HG03196 (cell line): ENCODE results near the gene SEMA6A.
A peak's percentile ranks its signal among the peaks of the same experiment; 100 is the strongest.
"Not testable (repeated sequence)": the region's sequence is repeated elsewhere in the genome, so short reads cannot be mapped to it uniquely, and the experiment has no call there.

Experiments used
- ATAC-seq: cut with Tn5 transposase; IDR thresholded peaks from one replicate; pipeline ENCODE4 v1.9.1; 2021; ENCODE audit not compliant: unreplicated experiment

Gene SEMA6A

DNA sequence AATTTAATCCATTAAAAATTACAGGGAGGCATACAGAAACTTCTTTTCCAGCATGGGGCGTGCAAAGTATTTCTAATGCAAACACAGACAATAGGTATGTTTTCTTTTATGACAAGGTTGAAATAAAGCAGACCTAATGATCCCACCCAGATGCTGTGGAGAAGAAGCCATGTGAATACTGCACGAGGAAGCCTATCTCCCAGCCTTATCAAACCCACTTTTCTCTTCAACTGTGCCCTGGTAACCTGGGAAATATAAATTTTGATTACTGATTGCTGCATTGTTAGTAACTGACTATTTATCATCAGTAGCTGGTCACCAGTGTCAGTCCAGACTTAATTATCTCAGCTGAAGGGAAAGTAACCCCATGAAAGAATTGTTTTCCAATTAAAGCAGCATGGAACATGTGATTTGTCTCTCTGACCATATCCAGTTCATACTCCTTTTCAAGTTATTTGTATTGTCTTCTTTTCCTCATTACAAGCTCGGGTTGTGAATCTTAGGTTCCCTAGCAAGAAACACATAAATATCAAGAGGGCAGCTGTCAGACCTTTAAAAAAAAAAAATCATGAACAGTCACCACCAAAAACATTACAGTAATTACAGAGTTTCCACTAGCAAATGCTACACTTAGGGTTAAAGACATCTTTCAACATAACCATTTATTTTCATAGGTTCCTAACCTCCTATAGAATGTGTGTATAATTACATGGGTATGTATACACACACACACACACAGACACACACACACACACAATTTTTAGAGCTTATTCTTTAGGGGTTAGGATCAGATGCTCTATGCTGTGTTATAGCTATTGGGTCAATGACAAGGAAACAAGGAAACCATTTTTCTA, 50.3 kb downstream of the SEMA6A start:
- no peak for ATAC-seq

DNA sequence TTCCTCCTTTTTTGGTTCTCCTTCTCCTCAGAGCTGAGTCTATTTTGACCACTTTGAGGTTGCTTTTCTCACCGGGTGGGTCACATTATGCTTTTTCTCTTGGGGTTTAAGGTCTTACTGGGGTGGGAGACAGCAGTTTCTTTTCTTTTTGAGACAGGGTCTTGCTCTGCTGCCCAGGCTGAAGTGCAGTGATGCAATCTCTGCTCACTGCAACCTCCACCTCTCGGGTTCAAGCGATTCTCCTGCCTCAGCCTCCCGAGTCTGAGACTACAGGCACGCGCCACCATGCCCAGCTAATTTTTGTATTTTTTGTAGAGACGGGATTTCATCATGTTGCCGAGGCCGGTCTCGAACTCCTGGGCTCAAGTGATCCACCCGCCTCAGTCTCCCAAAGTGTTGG, 51.4 kb downstream of the SEMA6A start:
- ATAC-seq = not testable (repeated sequence)

GRCh38 chr5:116522356-116523136, 52.1 kb downstream of the SEMA6A start:
- no peak for ATAC-seq

DNA sequence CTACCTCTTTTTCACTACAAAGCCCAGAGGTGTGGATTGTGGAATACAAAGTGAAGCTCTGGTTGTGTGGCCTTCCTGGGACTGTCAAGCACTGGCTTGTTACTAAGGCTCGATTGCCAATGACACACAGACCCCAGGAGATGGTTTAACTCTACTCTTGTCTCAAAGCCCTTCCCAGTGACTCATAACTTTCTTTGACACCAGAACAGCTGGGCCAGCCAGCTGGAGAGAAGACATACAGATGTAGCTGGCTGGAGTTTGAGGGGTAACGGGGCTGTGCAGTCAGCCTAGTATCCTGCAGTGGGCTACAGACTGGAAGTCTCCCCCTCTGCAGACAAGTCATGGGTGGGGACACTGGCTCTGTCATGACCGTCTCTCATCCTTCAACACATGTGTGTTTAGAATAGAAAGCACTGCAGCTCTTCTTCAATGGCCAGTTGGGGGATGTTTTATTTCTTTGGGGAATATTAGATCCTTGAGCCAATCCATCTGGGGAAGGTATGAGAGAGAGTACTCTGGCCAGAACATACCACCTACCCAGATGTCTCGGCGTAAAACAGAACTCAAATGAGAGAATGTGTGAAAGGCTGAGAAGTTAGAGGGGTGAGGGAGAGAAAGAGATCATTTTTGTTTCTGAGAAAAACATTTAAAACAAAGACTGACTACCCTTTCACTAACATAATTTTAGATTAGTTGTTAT, 53.3 kb downstream of the SEMA6A start:
- peak; percentile 74 for ATAC-seq

- ATAC-seq = no peak
Measured at GRCh38 chr5:116520771-116521170, 53.9 kb downstream of the SEMA6A start.

DNA sequence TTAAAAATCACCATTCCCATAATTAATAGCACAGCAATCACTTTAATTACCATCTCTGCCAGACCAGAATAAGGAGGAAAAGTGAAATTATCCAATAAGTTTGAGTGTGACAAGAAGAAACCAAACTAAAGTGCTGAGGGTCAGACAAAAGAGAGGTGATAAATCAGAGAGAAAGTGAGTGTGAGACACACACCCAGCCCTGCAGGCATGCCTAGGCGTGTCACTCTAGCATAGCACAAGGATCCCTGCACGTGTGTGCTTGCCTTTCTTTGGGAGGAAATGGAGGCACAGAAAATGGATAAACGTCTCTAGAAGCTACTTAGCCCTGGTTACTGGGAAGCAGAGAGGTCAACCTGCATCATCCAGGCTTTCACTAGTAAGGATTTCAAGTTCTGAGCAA, 56.2 kb downstream of the SEMA6A start:
- ATAC-seq = no peak

GRCh38 chr5:116517488-116517887, 57.1 kb downstream of the SEMA6A start:
- no peak for ATAC-seq

GRCh38 chr5:116516021-116516420, 58.6 kb downstream of the SEMA6A start:
- no peak for ATAC-seq

DNA sequence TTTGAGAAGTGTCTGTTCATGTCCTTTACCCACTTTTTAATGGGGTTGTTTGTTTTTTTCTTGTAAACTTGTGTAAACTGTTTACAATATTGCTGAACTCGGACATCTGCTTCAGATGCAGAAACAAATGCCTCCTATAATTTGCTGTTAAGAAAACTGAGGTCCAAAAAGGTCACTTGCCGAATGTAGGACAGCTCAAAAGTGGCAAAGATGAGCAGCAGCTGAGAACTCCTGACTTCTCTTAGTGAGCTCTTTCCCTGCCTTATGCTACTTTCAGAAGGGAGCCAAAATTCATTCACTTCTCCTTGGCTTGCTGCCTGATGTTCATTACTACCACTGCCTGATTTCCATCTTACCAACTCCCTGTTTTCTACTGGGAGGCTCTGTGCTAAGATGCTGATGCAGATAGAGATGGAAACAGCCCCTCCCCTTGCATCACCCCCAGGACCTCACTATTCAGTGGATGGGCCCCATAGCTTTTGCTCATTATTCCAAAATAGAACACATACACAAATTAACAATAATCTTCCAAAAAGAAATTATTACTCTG, 60.1 kb downstream of the SEMA6A start:
- ATAC-seq = no peak

DNA sequence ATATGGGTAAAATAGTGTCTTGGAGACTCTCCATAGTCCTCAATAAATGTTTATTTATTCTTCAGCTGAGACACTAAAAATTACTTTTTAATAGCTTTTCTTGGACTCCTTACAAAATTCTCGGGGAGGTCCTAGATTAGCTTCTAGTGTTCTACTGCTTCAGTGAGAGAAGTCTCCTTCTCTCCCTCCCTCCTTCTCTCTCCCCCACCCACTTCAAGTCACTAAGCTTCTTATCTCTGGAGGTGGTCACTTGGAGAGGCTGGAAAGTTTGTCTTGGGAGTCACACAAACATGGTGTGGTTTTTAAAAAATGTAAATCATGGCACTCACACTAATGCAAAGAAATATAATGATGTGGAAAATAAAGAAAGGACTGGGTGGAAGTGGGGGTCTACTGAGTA, 64.1 kb downstream of the SEMA6A start:
- no peak for ATAC-seq

- ATAC-seq = no peak
Measured at GRCh38 chr5:116509483-116510244, 65.0 kb downstream of the SEMA6A start.

- no peak for ATAC-seq
Measured at GRCh38 chr5:116508835-116509234, 65.8 kb downstream of the SEMA6A start.

- no peak for ATAC-seq
Measured at GRCh38 chr5:116507941-116508655, 66.5 kb downstream of the SEMA6A start.

DNA sequence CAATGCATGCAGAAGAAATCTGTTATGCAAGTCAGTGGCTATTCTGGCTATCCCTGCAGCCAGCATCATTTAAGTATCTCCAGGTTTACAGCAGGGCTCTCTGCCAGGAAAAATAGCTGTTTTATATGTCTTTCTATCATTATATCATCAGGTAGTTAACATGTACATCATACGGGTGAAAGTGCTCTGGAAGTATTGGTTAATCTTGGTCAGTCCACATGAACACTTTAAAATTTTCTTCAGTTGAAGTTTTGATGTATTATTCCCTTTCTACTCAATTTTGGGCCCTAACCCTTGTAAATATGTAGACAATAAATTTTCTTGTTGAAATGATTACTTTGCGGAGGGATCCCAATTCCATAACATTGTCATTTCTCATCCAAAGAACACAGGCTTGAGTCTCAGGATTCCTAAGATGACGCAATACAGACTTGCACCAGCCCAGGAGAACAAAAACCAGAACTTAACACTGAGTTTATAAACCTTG, 67.5 kb downstream of the SEMA6A start:
- no peak for ATAC-seq

GRCh38 chr5:116506488-116506887, 68.1 kb downstream of the SEMA6A start:
- no peak for ATAC-seq

GRCh38 chr5:116504593-116505166, 69.9 kb downstream of the SEMA6A start:
- no peak for ATAC-seq

- ATAC-seq = no peak
Measured at GRCh38 chr5:116502616-116503015, 72.0 kb downstream of the SEMA6A start.

DNA sequence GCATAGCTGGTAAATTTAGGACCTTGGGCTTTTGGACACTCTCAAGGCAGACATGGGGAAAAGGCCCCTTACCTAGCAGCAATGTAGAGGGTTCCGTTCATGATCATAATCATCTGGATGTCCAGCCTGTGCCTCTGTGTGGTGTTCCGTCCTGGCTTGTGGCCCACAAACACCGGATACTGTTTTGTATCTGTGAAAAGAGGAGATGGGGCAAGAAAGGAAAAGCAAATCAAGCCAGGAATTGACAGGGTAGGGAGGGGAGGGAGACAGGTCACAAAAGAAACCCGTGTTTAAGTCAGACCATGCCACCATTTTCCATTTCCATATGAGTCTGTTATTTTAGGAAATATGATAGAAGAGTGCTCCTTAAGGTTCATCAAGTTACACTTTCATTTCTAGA, 72.5 kb downstream of the SEMA6A start:
- ATAC-seq = no peak

- no peak for ATAC-seq
Measured at GRCh38 chr5:116498503-116499048, 76.0 kb downstream of the SEMA6A start.
